ENCODE data around the gene MYO1C.
"Not testable (repeated sequence)": the region's sequence is repeated elsewhere in the genome, so short reads cannot be mapped to it uniquely, and the experiment has no call there.

The MYO1C gene

DNA sequence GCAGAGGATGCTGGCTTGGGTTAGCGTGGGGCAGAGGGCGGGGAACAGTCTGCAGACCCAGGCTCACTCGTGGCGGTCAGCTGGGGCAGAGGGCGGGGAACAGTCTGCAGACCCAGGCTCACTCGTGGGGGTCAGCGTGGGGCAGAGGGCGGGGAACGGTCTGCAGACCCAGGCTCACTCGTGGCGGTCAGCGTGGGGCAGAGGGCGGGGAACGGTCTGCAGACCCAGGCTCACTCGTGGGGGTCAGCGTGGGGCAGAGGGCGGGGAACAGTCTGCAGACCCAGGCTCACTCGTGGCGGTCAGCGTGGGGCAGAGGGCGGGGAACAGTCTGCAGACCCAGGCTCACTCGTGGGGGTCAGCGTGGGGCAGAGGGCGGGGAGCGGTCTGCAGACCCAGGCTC is 16.2 kb upstream of the MYO1C start:
- not testable (repeated sequence) for DNase-seq

DNA sequence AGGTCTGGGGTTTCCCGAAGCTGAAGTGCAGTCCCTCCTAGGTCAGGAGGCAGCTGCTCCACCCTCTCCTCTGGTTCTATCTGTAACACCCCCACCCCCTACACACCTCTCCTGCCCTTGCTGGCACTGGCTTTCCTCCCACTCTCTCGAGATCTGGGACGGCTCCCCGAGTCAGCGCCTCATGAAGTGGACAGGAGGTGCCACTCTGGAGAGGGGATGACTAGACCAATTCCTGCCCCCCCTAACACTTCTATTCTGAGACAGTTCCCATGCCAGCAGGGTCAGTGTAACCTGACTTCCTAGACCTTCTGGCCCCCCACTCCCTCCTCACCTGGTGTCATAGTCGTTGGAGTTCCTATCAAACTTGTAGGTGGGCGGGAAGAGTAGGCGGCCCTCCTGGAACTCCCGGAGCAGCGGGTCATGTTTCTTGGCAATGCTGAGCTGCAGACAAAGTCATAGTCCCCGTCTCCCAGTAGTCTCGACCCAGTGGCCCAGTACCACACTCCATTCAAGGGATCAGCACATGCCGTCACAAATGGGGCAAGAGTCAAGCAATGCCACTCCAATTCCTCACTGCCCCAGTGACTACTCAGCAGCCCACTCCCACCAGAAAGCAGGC is 14.3 kb upstream of the MYO1C start:
- DNase-seq, result no peak

DNA sequence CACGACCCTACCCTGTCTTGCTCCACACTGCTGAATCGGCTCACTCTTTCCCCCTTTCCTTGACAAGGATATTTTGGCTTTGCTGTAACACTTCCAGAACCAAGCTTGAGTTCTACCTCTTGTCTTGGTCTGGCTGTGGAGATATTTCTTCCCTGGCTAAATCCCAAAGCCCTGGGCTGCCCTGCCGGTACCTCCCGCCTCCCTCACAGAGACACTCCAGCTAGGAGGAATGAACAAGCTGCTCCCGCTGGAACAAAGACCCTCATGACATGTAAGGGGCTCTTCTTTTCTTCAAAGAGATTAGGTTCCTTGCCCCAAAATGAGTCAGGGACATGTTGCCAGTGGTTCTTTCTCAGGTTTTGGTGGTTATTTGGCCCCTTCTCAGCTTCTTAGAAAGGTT is 13.1 kb upstream of the MYO1C start:
- no peak for DNase-seq

DNA sequence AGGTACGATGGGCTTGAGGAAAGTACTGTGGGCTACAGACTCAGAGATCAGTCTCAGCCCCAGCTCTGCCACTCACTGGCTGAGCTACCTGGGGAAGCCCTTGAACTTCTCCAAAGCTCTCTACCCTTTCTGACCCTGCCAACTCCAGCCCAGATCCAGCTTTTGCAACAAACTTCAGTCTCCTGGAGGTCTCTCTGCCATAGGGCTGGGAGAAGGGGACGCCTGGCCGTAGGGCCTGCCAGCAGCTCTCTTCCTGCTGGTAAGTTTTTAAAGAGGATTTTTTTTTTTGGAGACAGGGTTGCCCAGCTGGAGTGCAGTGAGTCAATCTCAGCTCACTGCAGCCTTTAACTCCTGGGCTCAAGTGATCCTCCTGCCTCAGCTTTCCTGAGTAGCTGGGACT is 12.4 kb upstream of the MYO1C start:
- no peak for DNase-seq

DNA sequence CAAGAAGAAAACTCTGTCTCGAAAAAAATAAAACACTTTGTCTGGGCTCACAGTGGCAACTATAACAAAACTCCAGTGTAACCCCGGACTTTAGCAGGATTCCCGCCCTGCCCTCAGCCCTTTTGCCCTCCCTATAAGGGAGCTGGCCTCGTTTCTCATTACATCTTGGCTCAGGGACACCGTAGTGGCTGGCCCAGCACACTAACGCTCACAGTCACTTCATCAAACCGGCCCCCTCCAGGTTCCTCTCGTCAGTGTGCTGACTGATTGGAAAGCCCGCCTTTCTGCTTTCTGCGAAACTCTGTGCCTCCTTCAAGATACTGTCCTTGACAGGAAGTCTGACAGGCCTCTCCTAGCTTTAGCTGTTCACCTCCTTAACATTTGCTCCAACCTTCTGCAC is 11.2 kb upstream of the MYO1C start:
- DNase-seq, result no peak

DNA sequence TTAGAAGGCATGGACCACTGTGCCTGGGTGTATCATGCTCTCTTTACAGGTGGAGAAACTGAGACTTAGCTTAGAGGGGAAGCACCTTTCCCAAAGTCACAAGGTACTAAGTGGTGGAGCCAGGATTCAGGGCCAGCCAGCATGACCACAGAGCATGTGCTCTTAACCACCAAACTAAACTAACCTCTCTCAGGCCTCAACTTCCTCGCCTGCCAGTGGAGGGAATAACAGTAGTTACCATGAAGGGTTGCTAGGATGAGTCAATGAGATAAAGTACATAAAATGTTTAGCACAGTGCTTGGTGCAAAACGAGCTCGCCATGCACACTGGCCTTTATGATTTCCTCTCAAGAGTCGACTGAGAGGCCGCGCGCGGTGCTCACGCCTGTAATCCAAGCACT is 6.4 kb upstream of the MYO1C start:
- no peak for DNase-seq

DNA sequence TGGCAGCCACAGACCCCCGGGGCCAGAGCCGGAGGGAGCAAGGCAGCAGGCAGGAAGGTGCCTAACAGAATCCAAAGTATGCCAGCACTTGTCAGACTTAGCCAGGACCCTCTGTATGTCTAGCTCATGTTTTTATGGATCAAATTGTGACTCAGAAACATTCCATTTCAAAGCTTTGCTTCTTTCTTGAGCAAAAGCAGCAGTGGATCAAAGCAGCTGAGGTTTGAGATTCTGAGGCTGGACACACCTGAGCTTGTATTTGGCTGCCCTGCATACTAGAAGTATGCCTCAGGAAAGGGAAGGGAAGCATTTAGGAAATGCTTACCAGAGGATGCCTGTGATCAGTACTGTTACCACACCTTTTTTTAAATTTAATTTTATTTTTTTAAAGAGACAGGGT is 5.7 kb upstream of the MYO1C start:
- DNase-seq, result no peak

DNA sequence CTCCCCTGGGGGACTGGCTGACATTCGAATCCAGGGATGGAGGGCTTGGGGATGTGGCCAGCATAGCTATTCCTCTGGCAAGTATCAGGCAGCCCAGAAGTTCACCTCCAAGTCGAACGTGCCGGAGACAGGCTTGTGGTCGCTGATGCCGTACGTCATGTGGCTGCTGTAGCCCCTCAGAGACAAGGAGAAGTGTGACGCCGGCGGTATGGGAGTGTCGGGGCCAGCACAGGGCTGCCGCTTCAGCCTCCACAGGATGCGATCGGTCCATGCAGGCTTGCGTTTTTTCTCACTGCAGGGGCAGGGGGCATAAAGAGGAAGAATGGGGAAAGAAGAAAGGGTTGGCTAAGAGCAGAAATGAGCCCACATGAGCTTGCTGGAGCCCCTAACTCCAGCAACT is 5.3 kb upstream of the MYO1C start:
- DNase-seq, result no peak

DNA sequence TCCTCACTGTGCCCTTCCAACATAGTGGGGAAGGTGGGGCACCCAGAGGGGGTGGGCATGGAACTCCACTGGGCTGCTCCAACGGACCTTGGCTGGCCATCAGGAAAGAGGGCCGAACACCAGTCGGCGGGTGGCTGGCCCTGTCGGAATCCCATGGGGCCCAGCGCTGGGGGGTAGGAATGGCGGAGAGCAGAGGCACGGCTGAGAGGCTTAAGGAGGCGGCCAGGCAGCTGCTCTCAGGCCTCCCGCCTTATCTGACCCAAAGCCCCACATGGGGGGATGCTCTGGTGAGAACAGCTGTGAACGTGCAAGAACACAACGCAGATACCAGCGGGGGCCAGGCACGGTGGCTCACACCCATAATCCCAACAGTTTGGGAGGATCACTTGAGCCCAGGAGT is 4.4 kb upstream of the MYO1C start:
- no peak for DNase-seq

DNA sequence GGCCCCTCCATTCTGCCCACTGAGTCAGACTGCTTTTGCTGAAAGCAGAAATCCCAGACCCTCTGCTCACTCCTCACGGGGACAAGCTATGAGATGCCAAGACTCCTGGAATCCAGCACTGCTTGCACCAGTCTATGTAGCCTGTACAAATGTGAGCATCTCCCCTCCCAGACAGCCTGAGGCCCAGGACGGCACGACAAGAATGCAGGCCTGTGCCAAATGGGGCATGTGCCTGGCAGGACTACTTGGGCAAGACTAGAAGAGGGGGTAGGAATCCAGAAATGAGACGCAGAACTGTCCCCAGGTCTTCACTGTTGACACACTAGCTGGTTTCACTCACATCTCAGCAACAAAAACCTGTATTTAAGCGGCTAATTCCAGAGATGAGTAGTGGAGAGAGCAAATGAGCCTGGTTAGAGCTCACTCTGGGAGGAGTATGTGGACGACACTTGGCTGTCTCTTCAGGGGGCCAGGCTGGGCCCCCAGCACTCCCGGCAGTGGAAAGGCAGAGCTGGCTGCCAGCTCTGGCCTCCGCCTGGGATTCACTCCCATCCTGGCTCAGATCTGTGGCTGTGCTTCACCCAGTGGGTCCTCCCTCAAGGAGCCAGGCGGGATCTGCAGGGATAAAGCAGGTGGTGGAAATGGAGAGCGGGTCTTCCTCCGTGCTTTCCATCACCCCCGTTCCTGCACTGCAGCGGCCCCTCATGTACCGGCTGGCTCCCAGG is 2.9 kb upstream of the MYO1C start:
- no peak for DNase-seq

DNA sequence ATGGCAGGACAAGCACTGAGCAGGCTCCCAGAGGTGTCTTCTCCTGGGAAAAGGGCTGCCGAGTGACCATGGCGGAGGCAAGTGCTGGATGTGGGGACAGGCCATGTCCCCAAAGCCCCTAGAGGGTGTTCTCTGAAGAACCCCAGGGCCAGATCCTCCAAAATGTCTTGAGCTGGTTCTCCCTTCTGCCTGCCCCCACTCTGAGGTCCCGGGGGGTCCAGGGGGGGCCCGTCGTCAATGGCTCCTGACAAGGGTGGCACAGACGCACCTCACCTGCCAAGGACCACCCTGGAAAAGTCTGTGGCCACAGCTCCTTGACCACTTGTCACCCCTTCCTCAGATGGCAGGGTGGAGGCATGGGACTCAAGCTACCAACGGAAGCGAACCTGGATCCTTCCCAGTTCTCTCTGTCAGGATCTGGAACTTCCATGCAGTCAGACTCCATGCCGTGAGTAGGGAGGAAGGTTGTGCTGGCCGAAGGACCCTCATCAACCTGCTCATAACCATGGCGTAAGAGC is 2.3 kb upstream of the MYO1C start:
- DNase-seq, result no peak

DNA sequence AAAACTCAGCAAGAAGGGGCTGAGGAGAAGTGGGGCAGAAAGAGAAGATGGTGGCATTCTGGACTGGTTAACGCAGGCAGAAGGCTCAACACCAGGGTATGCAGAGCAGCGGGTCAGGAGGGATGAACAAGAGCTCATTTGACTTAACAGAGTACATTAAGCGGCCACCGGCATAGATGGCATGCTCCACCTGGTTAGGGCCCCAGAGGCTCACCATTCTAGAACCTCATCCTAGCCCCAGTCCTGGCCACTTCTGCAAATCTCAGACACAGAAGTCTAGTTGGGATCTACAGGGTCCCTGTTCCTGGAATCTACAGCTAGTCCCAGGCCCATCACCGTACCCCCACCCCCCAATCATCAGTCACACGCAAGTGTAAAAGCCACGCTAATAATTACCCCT is 1.7 kb upstream of the MYO1C start:
- no peak for DNase-seq

DNA sequence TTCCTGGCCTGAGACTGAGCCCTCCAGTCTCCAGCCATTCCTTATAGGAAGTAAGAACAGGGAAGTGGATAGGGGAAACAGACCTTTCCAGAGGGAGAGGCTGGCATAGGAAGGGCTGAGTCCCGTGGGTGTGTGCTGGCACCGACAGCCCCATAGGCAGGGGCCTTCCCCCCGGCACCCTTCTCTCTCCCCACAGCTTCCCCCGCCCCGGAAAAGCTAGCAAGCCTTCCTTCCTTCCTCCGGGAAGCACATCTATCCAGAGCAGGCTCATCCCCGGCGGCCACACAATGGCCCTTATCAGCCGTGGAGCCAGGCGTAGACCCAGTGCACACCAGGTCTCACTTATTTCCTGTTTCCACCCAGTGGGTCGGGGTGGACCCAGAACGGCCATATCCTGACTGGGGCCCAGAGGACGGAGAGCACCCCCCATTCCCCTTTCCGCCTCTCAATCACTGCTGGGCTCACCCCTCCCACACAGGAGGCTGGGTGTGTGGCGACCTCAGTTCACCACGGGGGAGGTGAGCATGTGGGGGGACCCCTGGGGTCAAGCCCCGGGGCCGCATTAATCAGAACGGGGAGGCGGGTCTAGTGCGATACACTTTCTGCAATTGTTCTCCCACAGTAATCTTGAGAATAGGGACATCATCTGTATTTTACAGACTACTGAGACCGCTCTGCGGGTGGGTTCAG is 950 bp upstream of the MYO1C start:
- no peak for DNase-seq

DNA sequence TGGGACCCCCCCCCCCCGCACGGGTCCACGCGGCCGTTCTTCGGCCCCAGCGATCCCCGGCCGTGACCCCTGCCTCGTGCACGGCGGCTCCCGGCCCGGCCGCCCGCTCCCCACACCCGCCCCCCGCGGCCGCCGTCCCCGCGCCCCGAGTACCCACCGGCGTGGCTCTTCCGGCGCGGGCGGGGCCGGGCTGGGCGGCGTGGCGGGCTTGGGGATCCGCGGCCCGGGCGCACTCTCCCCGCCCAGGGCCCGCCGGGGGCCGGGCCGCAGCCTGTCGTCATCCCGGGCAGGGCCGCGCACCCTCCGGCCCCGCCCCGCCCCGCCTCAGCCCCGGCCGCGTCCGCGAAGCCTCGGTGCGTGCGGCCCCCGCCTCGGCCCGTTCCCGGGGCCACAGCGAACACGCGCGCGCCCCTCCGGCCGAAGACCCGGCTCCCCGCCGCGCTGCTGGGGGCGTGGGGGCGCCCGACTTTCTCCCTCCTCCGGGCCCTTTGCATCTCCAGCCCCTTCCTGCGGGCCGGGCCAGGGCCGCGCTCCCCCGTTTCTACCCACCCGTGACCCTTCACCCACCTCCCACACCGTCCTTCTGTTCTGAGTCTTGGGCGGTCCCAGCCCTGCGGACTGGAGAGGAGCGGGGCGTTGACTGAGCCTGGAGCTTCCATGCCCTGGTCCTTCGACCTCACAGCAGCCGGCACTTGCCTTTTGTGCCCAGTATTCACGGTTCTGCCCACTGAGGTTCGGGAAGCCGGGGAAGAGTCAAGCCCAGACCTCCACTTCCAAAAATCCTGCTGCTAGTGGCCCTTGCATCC is 840 bp downstream of the MYO1C start:
- no peak for DNase-seq

DNA sequence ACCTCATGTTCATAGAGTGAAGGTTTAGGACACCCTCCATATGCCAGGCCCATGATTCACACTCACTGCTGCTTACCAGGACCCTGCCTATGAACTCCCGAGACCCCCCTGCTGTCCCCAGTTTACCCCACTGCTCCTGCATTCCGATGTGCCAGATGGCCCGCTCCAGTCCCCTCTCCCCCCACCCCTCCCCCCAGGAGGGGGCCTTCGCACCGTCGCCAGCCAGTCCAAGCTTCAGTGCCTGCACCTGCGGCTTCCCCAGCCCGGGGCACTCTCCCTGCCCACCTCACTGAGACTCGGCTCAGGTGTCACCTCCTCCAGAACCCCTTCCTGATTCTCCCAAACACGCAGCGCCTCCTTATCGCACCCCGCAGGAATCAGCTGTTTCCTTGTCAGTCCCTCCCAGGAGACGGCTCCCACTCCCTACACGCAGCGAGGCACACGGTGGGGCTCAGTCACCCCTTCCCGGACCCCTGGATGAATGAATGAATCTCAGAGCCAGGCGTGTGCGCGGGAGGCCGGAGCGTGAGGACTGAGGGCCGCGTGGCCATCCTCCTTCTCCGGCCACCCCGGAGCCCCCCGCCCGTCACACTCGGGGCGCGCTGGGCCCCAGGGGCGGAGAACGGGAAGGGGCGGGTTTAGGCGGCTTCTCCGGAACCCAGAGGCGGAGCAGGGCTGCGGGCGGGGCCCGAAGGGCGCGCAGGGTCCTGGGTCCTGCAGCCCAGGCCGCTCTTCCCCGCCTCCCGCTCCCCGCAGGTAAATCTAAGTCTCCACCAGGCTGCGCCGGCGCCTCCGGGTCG is 1.6 kb downstream of the MYO1C start:
- DNase-seq, result peak; percentile 65

DNA sequence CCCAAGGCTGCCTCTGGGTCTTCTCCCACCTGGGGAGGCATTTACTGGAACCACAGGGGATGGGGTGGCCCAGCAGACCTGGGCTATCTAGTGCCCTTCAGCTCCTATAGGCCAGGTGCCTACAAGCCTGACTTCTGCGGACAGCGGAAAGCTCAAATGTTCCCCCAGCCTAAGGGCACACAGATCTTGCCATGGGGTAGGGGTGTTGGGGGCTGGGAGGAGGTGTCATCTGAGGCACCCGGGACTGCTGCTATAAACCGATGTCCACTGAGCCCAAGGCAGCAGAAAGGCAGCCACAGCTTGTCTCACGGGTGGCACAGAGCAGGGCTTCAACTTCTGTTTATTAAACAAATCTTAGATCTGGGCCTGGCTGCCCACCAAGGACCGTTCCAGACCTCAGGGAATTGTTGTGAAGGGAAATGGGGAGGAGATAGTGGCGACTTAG is 3.6 kb downstream of the MYO1C start:
- no peak for DNase-seq

DNA sequence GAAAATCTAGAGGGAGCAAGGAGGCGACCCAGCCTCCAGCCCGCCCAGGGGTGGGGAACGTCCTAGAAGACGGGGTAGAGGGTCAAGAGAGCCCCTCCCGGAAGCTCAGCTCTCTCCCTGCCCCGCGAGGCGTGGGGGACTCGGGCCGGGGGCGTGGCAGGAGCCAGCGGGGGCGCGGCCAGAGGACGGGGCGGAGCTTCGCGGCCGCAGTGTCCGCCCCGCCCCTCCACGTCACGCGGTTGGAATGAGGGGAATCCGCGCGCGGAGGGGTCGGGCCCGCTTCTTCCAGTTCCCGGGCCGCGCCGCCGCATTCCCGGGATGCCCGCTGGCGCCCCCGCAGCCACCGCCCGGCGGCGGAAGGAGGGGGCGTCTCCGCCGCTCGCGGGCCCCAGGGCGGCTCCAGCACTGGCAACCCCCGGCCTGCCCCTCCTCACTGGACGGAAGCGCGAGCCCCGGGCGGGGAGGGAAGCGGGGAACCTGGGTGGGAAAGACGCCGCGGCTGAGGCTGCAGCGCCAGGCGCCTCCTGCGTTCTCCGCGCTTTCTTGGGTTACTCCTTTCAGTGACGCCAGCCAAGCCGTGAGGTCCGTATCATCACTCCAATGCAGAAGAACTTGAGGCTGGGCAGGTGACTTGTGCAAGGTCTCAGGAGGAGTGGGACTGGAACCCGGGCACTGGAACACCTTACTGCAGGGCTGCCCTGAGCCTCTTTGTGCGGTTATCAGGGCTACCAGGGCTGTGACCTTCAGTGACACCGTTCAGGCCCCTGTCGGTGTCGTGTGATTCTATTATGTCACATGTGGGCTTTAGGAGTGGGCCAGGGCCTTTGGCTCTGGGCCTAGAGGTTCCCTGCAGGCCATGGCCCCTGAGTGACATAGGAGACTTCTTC is 4.3 kb downstream of the MYO1C start:
- peak; percentile 62 for DNase-seq

DNA sequence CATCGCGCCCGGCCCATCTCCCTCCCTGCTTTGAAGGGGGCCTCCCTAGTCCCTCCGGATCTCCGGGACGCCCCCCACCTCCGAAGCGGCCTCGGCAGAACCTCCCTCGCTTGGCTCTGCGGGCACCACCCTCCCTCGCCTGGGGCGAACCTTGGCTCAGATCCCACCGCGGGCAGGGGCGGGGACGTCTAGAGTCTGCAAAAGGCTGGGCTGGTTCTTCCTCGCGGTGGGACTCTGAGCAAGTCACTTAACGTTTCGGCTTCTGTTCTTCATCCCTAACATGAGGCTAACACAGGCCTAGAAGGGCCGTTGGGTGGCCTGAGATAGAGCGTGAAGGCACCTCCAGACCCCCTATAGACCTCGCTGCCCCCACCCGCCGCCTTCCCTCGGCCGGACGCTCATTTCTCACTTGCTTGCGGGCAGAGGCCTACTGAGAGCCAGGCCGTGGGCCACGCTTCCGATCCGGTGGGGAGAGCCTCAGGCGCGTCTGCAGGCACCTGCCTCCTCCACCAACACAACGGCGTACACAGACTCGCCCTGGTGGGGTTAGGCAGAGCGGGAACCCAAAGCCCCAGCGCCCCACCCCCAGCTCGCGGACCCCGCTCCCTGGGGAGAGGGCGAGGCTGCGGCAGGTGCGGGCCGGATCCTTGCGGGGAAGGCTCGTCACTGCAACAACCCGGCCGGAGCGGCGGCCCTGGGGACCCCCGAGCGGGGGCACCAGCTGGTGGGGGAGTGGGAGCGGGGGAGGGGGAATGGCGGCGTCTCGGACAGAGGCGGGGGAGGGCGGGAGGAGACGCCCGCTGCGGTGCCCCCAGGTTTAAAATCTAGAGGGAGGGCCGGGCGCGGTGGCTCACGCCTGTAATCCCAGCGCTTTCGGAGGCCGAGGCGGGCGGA is 5.4 kb downstream of the MYO1C start:
- peak; percentile 79 for DNase-seq

DNA sequence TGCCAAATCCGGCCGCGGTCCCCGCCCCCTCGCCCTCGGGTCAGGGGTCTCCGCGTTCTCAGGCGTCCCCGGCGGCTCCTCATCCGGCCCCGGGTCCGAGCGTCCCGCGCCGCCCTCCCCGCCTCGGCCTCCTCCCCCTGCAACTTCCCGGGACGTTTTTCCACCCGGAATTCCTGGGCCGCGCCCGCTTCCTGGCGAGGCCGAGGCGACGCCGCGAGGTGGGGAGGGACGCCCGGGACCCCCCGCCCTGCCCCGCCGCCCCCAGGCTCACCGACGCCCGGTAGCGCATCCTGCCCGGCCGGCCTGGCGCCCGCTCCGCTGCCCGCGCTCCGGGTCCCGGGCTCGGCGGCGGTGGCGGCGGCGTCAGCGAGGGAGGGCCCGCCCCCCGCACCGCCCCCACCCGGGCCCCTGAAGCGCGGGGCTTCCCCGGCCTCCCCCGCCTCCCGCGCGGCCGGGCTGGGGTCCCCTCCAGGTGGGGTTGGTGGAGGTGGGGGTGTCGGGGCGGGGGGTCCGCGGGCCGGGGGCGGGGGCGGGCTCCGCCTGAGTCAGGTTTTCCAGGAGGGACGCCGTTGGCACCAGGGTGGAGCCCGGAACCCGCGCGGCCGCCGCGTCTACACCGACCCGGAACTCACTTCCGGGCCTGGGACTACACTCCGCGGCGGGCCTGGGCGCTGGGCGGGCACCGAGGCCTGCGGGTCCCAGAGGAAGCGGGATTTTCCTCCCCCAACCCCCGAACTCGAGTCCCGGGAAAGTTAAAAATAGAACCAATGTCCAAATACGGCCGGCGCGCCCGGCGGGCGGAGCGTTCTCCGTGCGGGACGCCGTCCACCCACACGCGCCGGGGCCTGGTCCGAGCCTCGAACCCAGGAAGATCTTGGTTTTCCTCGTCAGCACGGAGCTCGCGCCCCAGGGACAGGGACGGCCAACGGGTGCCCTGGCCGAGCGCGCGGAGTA is 6.8 kb downstream of the MYO1C start:
- DNase-seq, result peak; percentile 60

Data from activated naive CD4-positive, alpha-beta T cell treated with anti-CD3 and anti-CD28 coated beads, Interleukin-2, amount 50 U/mL, for 16 hours (primary cell).